IMR-90 (cell line): Measurements from ENCODE around the gene CAMK2D. TPM values are rescaled to one million over a fixed set of nuclear protein-coding genes. Genes with fewer than 3 reads are reported as not detected.

Source experiments
- ATAC-seq: fragments of 200-7000 bp; cut with Tn5 transposase; 2 replicates; pipeline ENCODE4 v1.9.1; 2020; ENCODE audit warnings: low read depth, mild to moderate bottlenecking, moderate library complexity
- BruUV-seq: library from RNA; stranded (reverse); fragments of 400-500 nt; replicated peaks from 2 replicates; lab custom pipeline; 2021; lab: Mats Ljungman, UMichigan
- CTCF ChIA-PET: fragments of 300-600 bp; formaldehyde crosslinking; extraction: SDS; loops from one replicate; lab custom pipeline; 2021; ENCODE audit warnings: antibody characterized with exemption; lab: Yijun Ruan, JAX
- POLR2A ChIA-PET: fragments of 300-600 bp; sonication (Branson Sonifier 250); formaldehyde crosslinking; loops from one replicate; lab custom pipeline; 2022; ENCODE audit warnings: antibody characterized with exemption; ENCODE audit not compliant: unreplicated experiment; lab: Charles Lee
- DNase-seq: peaks from one replicate; pipeline ENCODE4 v3.0.0; 2013
- H2AFZ ChIP-seq: replicated peaks from 2 replicates; pipeline ENCODE3; 2013; ENCODE audit warnings: low read length, mild to moderate bottlenecking; ENCODE audit not compliant: poor library complexity
- H2AK5ac ChIP-seq: 2 replicates; pipeline ENCODE4 v1.6.1; 2013; ENCODE audit warnings: low read depth, low read length, inconsistent platforms
- H2AK9ac ChIP-seq: replicated peaks from 2 replicates; pipeline ENCODE3; 2013; ENCODE audit warnings: mild to moderate bottlenecking, low read depth, low read length, moderate library complexity; ENCODE audit not compliant: poor library complexity
- H2BK120ac ChIP-seq: 2 replicates; pipeline ENCODE4 v1.6.1; 2013; ENCODE audit warnings: low read depth, low read length, inconsistent platforms
- H2BK15ac ChIP-seq: 3 replicates; pipeline ENCODE4 v1.6.1; 2013; ENCODE audit warnings: low read depth, low read length, inconsistent platforms
- H2BK20ac ChIP-seq: 2 replicates; pipeline ENCODE4 v1.6.1; 2013; ENCODE audit warnings: low read depth, mild to moderate bottlenecking, inconsistent platforms, low read length, moderate library complexity
- H2BK5ac ChIP-seq: 2 replicates; pipeline ENCODE4 v1.6.1; 2013; ENCODE audit warnings: mild to moderate bottlenecking, low read depth, low read length, inconsistent platforms; ENCODE audit not compliant: poor library complexity, severe bottlenecking
- H3K14ac ChIP-seq: replicated peaks from 2 replicates; pipeline ENCODE4 v1.6.1; 2013; ENCODE audit warnings: low read depth, low read length, inconsistent platforms
- H3K18ac ChIP-seq: 2 replicates; pipeline ENCODE4 v1.6.1; 2013; ENCODE audit warnings: low read depth, low read length, control low read depth
- H3K23ac ChIP-seq: 2 replicates; pipeline ENCODE4 v1.6.1; 2013; ENCODE audit warnings: low read depth, low read length, inconsistent platforms
- H3K27ac ChIP-seq: 2 replicates; pipeline ENCODE4 v1.5.1; 2013; ENCODE audit warnings: mild to moderate bottlenecking, control low read depth, low read length; ENCODE audit not compliant: insufficient read depth
- H3K27me3 ChIP-seq: 2 replicates; pipeline ENCODE4 v1.6.1; 2013; ENCODE audit warnings: low read length; ENCODE audit not compliant: control insufficient read depth, insufficient read depth
- H3K36me3 ChIP-seq: 2 replicates; pipeline ENCODE4 v1.6.1; 2013; ENCODE audit warnings: low read length, mixed read lengths; ENCODE audit not compliant: control insufficient read depth, insufficient read depth
- H3K4ac ChIP-seq: 2 replicates; pipeline ENCODE4 v1.6.1; 2013; ENCODE audit warnings: low read depth, low read length, inconsistent platforms
- H3K4me1 ChIP-seq: 2 replicates; pipeline ENCODE4 v1.6.1; 2013; ENCODE audit warnings: low read length, mixed read lengths; ENCODE audit not compliant: control insufficient read depth, insufficient read depth
- H3K4me2 ChIP-seq: 2 replicates; pipeline ENCODE4 v1.6.1; 2013; ENCODE audit warnings: low read depth, mild to moderate bottlenecking, control low read depth, low read length, moderate library complexity
- H3K4me3 ChIP-seq: 2 replicates; pipeline ENCODE4 v1.5.1; 2013; ENCODE audit warnings: low read depth, mild to moderate bottlenecking, control low read depth, low read length, moderate library complexity; ENCODE audit not compliant: insufficient read depth
- H3K56ac ChIP-seq: 2 replicates; pipeline ENCODE4 v1.6.1; 2013; ENCODE audit warnings: low read length, inconsistent platforms; ENCODE audit not compliant: insufficient read depth; ENCODE audit errors: extremely low read depth
- H3K79me1 ChIP-seq, 2 experiments: 2 replicates each; pipeline ENCODE4 v1.6.1; 2013; ENCODE audit warnings: low read length in 2 of 2, inconsistent platforms in 1 of 2, low read depth in 1 of 2
- H3K9ac ChIP-seq: 2 replicates; pipeline ENCODE4 v1.6.1; 2013; ENCODE audit warnings: low read depth, low read length, control low read depth
- H3K9me1 ChIP-seq: 2 replicates; pipeline ENCODE4 v1.6.1; 2013; ENCODE audit warnings: low read length, inconsistent platforms; ENCODE audit not compliant: insufficient read depth
- H3K9me3 ChIP-seq: 2 replicates; pipeline ENCODE4 v1.6.1; 2013; ENCODE audit warnings: low read length; ENCODE audit not compliant: control insufficient read depth, insufficient read depth
- H4K20me1 ChIP-seq: 2 replicates; pipeline ENCODE4 v1.6.1; 2013; ENCODE audit warnings: low read length, inconsistent platforms; ENCODE audit not compliant: insufficient read depth
- H4K5ac ChIP-seq: 2 replicates; pipeline ENCODE4 v1.6.1; 2013; ENCODE audit warnings: mild to moderate bottlenecking, low read depth, low read length, control low read depth
- H4K8ac ChIP-seq, 2 experiments: 2 replicates each; pipeline ENCODE4 v1.6.1; 2013; ENCODE audit warnings: low read depth in 2 of 2, low read length in 2 of 2, control low read depth in 1 of 2, inconsistent platforms in 1 of 2
- H4K91ac ChIP-seq: 2 replicates; pipeline ENCODE4 v1.6.1; 2013; ENCODE audit warnings: low read depth, low read length, inconsistent platforms; ENCODE audit not compliant: insufficient read depth
- BHLHE40 ChIP-seq: fragments of 150-350 bp; IDR thresholded peaks from 2 replicates; pipeline ENCODE4 v1.6.1; 2016; ENCODE audit warnings: mild to moderate bottlenecking, low read depth, low read length
- CEBPB ChIP-seq: IDR thresholded peaks from 2 replicates; pipeline ENCODE4 v1.6.1; 2012; ENCODE audit warnings: low read depth, low read length, improper control_type of control experiment
- CHD1 ChIP-seq: IDR thresholded peaks from 2 replicates; pipeline ENCODE4 v1.6.1; 2012; ENCODE audit warnings: low read depth, low read length, improper control_type of control experiment
- FOS ChIP-seq: fragments of 150-350 bp; IDR thresholded peaks from 2 replicates; pipeline ENCODE4 v1.6.1; 2016; ENCODE audit warnings: low read depth, low read length
- MAFK ChIP-seq: IDR thresholded peaks from 2 replicates; pipeline ENCODE4 v1.6.1; 2012; ENCODE audit warnings: low read depth, low read length, improper control_type of control experiment
- MAZ ChIP-seq: IDR thresholded peaks from 2 replicates; pipeline ENCODE4 v1.6.1; 2012; ENCODE audit warnings: low read depth, mild to moderate bottlenecking, low read length, improper control_type of control experiment, moderate library complexity, borderline replicate concordance
- MXI1 ChIP-seq: IDR thresholded peaks from 2 replicates; pipeline ENCODE4 v1.6.1; 2012; ENCODE audit warnings: low read depth, mild to moderate bottlenecking, low read length, moderate library complexity, borderline replicate concordance
- NFE2L2 ChIP-seq: fragments of 150-350 bp; IDR thresholded peaks from 2 replicates; pipeline ENCODE4 v1.6.1; 2016; ENCODE audit warnings: low read depth, mild to moderate bottlenecking, low read length
- POLR2A ChIP-seq: IDR thresholded peaks from 2 replicates; pipeline ENCODE4 v1.6.1; 2012; ENCODE audit warnings: mild to moderate bottlenecking, low read depth, low read length
- RAD21 ChIP-seq: IDR thresholded peaks from 2 replicates; pipeline ENCODE4 v1.6.1; 2012; ENCODE audit warnings: low read length, improper control_type of control experiment
- RCOR1 ChIP-seq: IDR thresholded peaks from 2 replicates; pipeline ENCODE4 v1.6.1; 2012; ENCODE audit warnings: mild to moderate bottlenecking, low read length, improper control_type of control experiment; ENCODE audit not compliant: insufficient replicate concordance
- RFX5 ChIP-seq: IDR thresholded peaks from 2 replicates; pipeline ENCODE4 v1.8.0; 2012; ENCODE audit warnings: low read depth, mild to moderate bottlenecking, low read length, moderate library complexity
- SMC3 ChIP-seq: fragments of 150-350 bp; IDR thresholded peaks from 2 replicates; pipeline ENCODE4 v1.6.1; 2016; ENCODE audit warnings: low read depth, mild to moderate bottlenecking, antibody characterized with exemption, low read length, moderate library complexity
- WGBS, 2 experiments: methylation state at CpG; one replicate each; pipeline versions ENCODE4 v1.1.5 to v1.1.7; 2013; ENCODE audit warnings: missing lambda C conversion rate in 2 of 2; ENCODE audit not compliant: insufficient read length in 1 of 2; ENCODE audit errors: extremely low coverage in 2 of 2; 5-methylcytosine and 5-hydroxymethylcytosine counted together
- dilution Hi-C: fragments of 300-500 bp; cut with HindIII; formaldehyde crosslinking; loops from one replicate; pipeline ENCODE4 v1.14.3; 2018; ENCODE audit warnings: low sequenced_read_pairs; ENCODE audit not compliant: unreplicated experiment
- in situ Hi-C: fragments of 300-500 bp; cut with MboI; formaldehyde crosslinking; loops from 3 replicates; pipeline ENCODE4 v1.14.3; 2019; ENCODE audit warnings: low sequenced_read_pairs, inconsistent platforms, mixed read lengths
- intact Hi-C: fragments of 100-400 bp; cut with micrococcal nuclease; formaldehyde crosslinking; loops from 2 replicates; pipeline ENCODE4 v1.10.0; 2022
- polyA plus RNA-seq, 3 experiments: library from polyadenylated mRNA; depleted of rRNA; stranded (reverse); fragments of >200 nt; gene quantifications; 2 replicates each; pipeline ENCODE4 v1.2.3, GENCODE V29; 2012; ENCODE audit warnings: low replicate concordance in 1 of 3
- total RNA-seq: library from RNA; depleted of rRNA; stranded (reverse); fragments of >200 nt; gene quantifications from 2 replicates; pipeline ENCODE4 v1.2.3, GENCODE V29; 2012
- TF ChIP-seq, protein P1 (sequence below): conservative IDR thresholded peaks from 2 replicates; pipeline ENCODE4 v1.5.1; 2012; ENCODE audit warnings: mild to moderate bottlenecking, low read depth, low read length, improper control_type of control experiment
- TF ChIP-seq, protein P2 (sequence below): fragments of 150-350 bp; IDR thresholded peaks from 2 replicates; pipeline ENCODE4 v1.6.1; 2017; ENCODE audit warnings: mild to moderate bottlenecking, antibody characterized with exemption, low read length, low read depth
- TF ChIP-seq, protein P3 (sequence below): fragments of 150-350 bp; IDR thresholded peaks from 2 replicates; pipeline ENCODE4 v1.6.1; 2016; ENCODE audit warnings: low read depth, mild to moderate bottlenecking, low read length, moderate library complexity, borderline replicate concordance

CAMK2D gene
- total and polyA plus RNA-seq, 2 of the 4 experiments (the other 2 are of a cell fraction) = 44.6 to 156 TPM

DNA sequence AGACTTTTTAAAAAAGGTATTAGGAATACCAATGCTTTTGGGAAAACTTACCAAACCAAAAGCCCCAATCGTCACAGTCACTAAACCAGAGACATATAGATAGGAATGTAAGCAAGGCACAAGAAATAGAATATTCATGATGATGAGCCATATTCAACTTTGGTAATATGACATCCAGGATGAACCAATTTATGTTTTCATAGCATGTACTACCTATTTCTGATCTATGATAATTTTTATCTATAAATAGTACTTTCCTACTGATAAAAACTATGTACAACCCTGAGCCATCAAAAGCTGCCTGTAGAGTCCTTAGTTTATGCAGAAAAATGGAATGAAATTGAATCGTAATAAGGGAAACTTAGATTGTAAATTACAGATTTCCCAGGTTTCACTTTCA, 18.9 kb downstream of the CAMK2D start:
- Histone ChIP-seq H3K9me1 (peaks cover 2% of the 10 kb centered on the region; the same call in 1 of the 2 replicates), H2BK5ac (no peak overlapping the region), H3K23ac (no peak overlapping the region), H2BK120ac (no peak overlapping the region), H4K5ac (no peak overlapping the region), H3K36me3 (peaks cover 3% of the 10 kb centered on the region), H4K91ac (no peak overlapping the region), H3K9me3 (no peaks in the 10 kb centered on the region), H3K18ac (no peak overlapping the region), H3K4me2 (no peak overlapping the region), H2BK20ac (no peak overlapping the region), H4K8ac (no peak overlapping the region), H3K27me3 (no peaks in the 10 kb centered on the region), H4K20me1 (peaks cover 9% of the 10 kb centered on the region; the same call in 1 of the 2 replicates), H3K9ac (no peak overlapping the region), H2AK9ac (no peak overlapping the region), H2AK5ac (no peak overlapping the region), H3K27ac (no peak overlapping the region), H3K79me1 (peaks cover 26 to 48% of the 10 kb centered on the region in 2 experiments), H3K56ac (no peak overlapping the region), H2BK15ac (no peak overlapping the region), H3K4me3 (no peak overlapping the region), H3K14ac (no peak overlapping the region), H2AFZ (no peak overlapping the region), H3K4ac (no peak overlapping the region), H3K4me1 (peaks cover 2% of the 10 kb centered on the region; the same call in 1 of the 2 replicates)
- dilution Hi-C loops (no loop called here), in situ Hi-C loops (no loop called here), intact Hi-C loops (no loop called here)
- TF ChIP-seq RFX5 (no peak), CHD1 (no peak), MXI1 (no peak), RAD21 (no peak), MAFK (no peak), BHLHE40 (no peak), POLR2A (no peak), MAZ (no peak), RCOR1 (no peak), FOS (no peak), NFE2L2 (no peak), CEBPB (no peak), SMC3 (no peak)
- TF ChIP-seq, protein P1, sequence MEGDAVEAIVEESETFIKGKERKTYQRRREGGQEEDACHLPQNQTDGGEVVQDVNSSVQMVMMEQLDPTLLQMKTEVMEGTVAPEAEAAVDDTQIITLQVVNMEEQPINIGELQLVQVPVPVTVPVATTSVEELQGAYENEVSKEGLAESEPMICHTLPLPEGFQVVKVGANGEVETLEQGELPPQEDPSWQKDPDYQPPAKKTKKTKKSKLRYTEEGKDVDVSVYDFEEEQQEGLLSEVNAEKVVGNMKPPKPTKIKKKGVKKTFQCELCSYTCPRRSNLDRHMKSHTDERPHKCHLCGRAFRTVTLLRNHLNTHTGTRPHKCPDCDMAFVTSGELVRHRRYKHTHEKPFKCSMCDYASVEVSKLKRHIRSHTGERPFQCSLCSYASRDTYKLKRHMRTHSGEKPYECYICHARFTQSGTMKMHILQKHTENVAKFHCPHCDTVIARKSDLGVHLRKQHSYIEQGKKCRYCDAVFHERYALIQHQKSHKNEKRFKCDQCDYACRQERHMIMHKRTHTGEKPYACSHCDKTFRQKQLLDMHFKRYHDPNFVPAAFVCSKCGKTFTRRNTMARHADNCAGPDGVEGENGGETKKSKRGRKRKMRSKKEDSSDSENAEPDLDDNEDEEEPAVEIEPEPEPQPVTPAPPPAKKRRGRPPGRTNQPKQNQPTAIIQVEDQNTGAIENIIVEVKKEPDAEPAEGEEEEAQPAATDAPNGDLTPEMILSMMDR = no peak
- TF ChIP-seq, protein P2, sequence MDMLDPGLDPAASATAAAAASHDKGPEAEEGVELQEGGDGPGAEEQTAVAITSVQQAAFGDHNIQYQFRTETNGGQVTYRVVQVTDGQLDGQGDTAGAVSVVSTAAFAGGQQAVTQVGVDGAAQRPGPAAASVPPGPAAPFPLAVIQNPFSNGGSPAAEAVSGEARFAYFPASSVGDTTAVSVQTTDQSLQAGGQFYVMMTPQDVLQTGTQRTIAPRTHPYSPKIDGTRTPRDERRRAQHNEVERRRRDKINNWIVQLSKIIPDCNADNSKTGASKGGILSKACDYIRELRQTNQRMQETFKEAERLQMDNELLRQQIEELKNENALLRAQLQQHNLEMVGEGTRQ = no peak
- TF ChIP-seq, protein P3, sequence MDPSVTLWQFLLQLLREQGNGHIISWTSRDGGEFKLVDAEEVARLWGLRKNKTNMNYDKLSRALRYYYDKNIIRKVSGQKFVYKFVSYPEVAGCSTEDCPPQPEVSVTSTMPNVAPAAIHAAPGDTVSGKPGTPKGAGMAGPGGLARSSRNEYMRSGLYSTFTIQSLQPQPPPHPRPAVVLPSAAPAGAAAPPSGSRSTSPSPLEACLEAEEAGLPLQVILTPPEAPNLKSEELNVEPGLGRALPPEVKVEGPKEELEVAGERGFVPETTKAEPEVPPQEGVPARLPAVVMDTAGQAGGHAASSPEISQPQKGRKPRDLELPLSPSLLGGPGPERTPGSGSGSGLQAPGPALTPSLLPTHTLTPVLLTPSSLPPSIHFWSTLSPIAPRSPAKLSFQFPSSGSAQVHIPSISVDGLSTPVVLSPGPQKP = no peak
- whole genome bisulfite sequencing, 2 experiments = no CpG with 5 or more reads among the region's 2 CpGs
- BruUV-seq = no TSS peak
- POLR2A ChIA-PET = no interaction called here
- CTCF ChIA-PET = no interaction called here
- DNase-seq (no peak), ATAC-seq (no peak)
